ENCODE data around the gene PTPRQ.

- TF ChIP-seq, protein P1, sequence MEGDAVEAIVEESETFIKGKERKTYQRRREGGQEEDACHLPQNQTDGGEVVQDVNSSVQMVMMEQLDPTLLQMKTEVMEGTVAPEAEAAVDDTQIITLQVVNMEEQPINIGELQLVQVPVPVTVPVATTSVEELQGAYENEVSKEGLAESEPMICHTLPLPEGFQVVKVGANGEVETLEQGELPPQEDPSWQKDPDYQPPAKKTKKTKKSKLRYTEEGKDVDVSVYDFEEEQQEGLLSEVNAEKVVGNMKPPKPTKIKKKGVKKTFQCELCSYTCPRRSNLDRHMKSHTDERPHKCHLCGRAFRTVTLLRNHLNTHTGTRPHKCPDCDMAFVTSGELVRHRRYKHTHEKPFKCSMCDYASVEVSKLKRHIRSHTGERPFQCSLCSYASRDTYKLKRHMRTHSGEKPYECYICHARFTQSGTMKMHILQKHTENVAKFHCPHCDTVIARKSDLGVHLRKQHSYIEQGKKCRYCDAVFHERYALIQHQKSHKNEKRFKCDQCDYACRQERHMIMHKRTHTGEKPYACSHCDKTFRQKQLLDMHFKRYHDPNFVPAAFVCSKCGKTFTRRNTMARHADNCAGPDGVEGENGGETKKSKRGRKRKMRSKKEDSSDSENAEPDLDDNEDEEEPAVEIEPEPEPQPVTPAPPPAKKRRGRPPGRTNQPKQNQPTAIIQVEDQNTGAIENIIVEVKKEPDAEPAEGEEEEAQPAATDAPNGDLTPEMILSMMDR (IDR thresholded peaks at IDR 0.05): no peak
- TF ChIP-seq TCF7L2 (IDR thresholded peaks at IDR 0.05; ENCODE audit: low read depth, low read length): no peak
These were observed 69.2 kb downstream of the PTPRQ start for GRCh38 chr12:80513211-80513610.

Data from Panc1 (cell line).